GM15510 (cell line): ENCODE data around the gene ELMO1.

Experiments used
- POLR2A ChIP-seq: IDR thresholded peaks from 3 replicates; pipeline ENCODE4 v1.6.1; 2011; ENCODE audit warnings: borderline replicate concordance; ENCODE audit not compliant: insufficient read length; ENCODE audit errors: extremely low read depth

The ELMO1 gene

DNA sequence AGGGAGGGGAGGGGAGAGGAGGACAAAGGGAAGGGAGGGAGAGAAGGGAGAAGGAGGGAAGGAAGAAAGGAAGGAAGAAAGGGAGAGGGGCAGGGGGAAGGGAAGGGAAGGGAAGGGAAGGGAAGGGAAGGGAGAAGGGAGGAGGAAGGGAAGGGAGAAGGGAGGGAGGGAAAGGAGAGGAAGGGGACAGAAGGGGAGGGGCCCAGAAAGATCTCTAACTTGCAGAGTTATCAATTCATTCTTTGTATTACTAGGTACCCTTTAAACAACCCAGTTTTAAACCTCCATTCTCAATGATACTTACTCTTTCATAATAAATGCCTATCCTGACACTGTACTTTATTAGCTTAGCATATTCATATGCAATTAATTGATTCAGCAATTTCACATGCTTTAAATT, 192.0 kb downstream of the ELMO1 start:
- TF ChIP-seq POLR2A: no peak

DNA sequence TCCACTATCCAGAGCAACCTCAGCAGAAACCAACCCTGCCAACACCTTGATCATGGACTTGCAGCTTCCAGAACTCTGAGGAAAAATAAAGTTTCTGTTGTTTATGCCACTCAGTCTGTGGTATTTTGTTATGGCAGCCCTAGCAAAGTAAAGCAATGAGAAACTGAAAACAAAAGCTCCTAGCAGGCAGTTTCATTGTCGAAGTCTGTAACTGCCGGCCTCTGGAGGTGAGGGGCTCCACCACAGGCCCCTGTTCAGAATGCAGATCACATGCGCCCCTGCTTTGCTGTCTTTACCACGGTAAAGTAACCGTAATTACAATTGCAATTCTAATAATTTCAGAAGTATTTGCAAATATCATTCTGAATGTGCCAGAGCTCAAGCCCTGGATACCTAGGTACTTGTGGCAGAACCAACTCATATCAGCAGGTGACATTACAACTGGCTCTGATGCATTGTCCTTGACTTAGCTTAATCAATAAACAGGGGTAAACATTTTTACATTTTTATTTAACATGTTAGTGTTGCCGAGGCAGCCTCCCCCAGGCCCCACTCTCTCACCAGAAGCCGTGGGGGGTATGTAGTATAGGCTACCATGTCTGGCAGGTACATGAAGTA, 193.2 kb downstream of the ELMO1 start:
- TF ChIP-seq POLR2A: no peak

DNA sequence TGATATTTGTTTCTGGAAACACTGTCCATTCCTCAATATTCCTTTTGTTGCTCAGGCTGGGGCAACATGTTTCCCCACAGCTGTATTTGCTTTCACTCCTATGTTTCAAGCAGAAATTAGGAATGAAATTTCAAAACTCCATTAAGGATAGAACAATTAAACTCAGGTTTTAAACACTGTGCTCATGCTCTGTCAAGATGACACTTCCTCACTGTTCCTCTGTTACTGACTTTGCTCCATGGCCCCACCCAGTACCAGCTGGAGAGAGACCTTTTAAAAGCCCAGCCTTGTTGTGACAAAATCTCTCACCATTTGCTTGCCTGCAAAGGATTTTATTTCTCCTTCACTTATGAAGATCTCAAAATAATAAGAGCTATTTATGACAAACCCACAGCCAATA, 197.4 kb downstream of the ELMO1 start:
- TF ChIP-seq POLR2A: no peak

DNA sequence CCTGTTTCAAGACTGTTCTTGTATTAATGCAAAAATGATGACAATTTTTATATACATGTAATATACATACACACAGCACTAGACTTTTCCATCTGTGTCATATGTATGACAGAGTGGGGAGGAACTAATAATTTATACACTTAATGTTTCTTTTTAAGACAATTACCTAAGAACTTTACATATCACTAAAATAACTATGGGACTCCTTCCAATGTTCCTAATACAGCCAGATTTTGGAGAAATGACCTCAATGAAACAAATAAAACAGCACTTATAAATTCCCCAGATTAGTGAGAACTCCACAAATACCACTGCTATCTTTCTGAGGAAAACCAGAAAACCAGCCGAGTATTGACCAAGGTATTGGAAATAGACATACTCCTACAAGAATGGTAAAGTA, 199.4 kb downstream of the ELMO1 start:
- TF ChIP-seq POLR2A: no peak

DNA sequence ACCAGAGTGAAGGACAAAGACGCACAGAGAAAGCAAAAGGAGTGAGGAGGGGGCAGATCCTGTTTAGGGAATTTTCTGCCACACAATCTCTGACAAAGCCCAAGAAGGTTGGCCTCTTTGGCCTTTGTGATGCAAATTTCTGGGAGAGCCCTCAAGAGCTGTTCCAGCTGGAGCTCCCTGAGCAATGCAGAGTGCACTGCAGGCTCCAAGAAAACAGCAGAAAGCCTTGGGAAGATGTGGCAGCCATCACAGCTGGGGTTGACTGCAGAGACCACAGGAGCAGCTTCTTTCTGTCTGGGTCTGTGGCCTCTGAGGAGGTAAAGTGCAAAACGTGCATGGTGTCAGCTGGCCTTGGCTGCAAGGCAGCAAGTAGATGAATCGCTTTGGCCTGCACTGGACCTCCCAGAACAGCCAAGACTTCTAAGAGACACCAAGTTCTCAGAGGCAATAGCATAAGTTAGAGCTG, 200.2 kb downstream of the ELMO1 start:
- no peak for TF ChIP-seq POLR2A

DNA sequence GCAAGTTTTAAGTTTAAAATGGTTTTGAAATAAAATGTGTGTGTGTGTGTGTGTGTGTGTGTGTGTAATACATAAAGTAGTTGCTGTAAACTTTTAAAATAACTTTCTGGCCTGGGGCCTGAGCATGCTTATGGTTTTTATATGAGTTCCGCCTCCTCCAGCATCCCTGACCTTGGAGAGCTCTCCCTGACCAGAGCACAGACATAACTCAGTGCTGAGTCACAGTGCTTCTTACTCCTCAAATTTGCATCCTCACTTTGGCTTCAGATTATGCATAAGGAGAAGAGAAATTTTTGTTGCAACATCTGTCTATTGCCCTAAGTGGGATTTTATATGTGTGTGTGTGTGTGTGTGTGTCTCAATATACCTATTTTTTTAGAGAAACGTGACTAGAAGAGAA, 200.8 kb downstream of the ELMO1 start:
- TF ChIP-seq POLR2A: no peak

DNA sequence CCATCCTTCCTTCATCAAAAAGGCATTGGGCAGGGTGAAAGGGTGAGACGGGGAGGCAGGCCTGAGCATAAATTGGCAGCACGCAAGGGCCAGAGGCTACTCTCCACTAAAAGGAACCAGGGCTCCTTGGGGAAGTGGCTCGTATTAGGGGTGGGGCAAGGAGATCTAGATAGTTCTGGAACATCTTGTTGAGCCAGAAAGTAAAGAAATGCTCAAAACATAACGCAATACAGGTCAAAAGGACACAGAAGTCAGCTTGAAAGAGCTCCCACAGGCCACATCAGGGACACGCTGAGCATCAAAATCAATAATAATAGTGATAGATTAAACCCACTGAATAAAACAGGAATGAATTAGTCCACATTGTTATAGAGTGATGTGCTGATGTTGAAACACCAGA, 203.1 kb downstream of the ELMO1 start:
- no peak for TF ChIP-seq POLR2A

DNA sequence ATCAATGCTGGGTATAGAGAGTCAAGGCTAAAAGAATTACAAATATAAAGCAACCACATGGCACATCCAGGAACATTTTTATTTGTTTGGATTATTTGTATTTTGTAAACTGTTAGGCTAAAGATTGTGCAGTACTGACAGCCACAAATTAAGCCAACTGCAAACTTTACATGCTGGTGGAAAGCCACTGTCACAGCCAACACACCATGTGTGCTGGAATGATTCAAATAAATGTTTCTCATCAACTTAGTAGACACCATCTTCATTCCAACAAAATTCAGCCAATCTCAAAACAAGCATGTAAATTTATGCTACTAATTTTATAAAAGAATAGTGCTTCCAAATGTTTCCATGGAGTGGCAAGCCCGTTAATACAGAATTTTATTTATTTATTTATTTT, 211.8 kb downstream of the ELMO1 start:
- no peak for TF ChIP-seq POLR2A

DNA sequence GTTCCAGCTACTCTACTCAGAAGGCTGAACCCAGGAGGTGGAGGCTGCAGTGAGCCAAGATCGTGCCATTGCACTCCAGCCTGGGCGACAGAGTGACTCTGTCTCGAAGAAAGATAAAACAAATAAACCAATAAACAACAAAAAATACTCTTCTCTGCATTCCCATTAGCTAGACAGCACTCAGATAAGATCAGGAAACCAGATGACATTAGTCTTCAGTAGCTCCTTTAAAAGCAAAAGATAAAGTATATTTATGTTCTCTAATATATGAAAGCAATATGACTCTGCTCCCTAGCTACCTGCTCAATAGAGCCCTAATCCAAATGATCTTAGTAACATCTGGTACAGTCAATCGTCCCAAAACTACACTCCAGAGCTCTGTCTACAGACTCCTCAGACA, 212.9 kb downstream of the ELMO1 start:
- no peak for TF ChIP-seq POLR2A

DNA sequence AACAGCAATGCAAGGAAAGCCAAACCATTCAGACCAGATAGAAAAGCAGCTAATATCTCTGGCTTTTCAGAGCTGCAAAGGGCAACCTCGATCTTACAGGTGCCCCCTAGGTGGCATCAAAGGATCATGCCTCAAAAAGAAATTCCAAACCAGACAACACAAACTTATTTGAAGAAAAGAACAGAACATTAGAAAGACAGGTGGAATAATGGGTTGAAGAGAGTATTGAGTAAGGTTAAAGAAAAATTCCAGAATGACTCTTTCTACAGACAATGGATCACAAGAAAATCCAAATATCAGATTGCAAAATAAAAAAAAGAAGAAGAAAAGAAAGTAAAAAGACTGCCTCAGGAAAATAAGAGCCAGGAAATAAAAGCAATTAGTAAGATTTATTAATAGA, 213.7 kb downstream of the ELMO1 start:
- TF ChIP-seq POLR2A: no peak

DNA sequence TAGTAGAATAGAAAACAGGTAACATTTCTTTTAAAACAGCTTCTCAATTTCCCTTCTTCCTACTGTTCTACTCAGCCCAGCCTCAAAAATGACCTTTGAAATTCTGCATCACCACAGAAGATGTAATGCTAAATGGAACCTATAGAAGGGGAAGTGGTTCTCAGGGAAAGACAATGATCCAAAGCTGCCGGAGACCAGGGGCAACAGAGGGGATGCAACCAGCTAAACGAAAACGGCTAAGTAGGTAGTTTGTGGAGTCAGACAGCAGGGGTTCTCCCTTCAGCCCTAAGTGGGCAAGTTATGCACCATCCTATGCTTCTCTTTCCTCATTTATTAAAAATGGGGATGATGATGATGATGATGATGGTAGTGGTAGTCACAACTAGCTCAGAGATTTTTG, 214.3 kb downstream of the ELMO1 start:
- no peak for TF ChIP-seq POLR2A

DNA sequence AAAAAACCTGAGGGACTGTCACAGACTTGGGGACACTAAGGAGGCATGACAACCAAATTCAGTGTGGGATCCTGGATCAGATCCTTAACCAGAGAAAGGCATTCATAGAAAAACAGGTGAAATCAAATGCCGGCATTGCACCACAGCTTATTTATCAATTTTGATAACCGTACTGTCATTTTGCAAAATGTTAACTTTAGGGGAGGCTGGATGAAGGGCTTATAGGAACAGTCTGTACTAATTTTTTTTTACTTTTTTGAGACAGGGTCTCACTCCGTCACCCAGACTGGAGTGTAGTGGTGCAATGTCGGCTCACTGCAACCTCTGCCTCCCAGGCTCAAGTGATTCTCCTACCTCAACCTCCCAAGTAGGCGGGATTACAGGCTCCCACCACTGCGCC, 217.1 kb downstream of the ELMO1 start:
- TF ChIP-seq POLR2A: no peak

DNA sequence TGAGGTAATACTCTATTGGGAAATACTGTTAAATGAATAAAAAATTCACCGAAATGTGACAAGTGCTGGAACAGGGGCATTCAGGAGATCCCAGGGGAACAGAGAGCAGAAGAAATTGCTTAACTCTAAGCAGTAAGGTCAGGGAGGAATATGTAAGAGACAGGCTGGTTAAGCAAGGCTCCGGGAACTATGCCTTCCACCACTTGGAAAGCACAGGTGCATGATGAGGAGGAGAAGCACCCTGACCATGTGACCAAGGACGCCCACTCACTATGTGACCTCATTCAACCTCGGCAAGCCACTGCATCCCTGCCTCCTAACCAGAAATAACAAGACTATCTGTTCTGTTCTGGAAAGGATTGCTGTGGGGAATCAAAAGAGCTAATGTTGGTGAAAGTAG, 218.4 kb downstream of the ELMO1 start:
- no peak for TF ChIP-seq POLR2A

DNA sequence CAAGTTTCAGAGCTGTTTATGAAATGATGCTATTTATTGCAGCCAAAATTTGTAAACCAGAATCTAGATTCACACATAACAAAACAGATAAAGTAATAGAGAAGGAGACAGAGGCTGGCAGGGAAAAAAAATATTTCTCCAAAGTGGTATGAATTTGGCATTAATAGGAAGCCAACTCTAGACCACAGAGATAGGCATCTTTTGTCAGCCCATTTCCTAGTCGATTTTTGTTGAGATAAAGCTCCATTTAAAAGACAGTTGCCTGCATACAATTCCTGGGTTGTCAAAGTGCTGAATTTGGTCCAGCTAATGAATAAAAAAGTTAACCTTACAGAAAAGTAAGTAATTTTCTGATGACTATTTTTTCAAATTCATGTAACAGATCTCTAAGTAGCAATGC, 219.3 kb downstream of the ELMO1 start:
- TF ChIP-seq POLR2A: no peak

DNA sequence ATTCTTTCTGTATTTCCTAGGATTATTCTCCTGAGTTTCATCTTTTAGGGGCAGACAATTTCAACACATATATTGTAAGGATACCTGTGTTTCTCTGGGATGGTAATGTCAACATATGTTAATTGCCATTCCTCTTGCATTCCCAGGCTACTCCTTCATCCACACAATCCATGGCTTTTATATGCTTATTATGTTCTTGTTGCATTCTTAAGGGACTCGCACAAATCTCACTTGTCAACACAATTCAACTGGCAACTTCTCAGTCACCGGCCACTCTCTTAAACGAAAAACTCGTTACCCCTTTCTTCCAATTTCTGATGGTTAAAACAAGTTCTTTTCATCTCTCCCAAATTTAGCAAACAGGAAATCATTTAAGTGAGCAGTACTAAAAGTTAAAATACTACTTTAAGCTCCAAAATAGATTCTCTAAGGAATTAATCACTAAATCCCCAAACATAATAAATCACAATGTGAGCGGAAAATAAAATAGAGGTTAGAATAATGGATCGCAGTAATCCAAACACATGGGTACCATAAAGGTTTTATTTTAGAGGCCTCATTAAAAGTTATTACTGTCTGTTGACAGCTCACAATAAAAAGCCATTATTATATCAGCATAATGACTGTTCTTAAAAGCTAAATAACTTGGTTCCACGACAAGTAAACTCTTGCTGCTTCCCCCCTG, 223.2 kb downstream of the ELMO1 start:
- no peak for TF ChIP-seq POLR2A

DNA sequence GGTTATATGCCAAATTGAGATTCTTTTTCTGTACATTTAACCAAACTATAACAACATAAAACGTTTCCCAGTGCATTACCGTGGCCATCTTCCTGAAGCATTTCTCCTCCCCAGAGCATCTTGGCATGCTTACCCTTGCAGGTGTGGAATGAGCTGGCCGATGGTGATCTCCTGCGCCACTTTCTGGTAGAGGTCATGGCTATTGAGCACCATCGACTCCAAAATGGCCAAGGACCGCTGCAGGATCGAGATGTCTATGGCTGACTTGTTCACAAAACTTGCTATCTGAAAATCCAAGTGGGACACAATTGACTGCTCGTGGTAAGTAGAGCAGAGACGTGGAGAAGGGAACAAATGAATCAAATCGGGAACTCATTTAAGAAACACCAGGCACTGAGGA, 223.9 kb downstream of the ELMO1 start:
- no peak for TF ChIP-seq POLR2A
